Activated CD4-positive, alpha-beta T cell treated with anti-CD3 and anti-CD28 coated beads for 36 hours (primary cell): ENCODE data around the gene TRPM1. TPM values are rescaled to one million over a fixed set of nuclear protein-coding genes. Genes with fewer than 3 reads are reported as not detected.

Source experiments
- ATAC-seq: fragments of 200-7000 bp; cut with Tn5 transposase; one replicate; pipeline ENCODE4 v1.10.0; 2021; ENCODE audit warnings: mild to moderate bottlenecking, moderate library complexity
- CTCF ChIA-PET: fragments of 350-600 bp; sonication (Branson Sonifier 250); formaldehyde crosslinking; loops from one replicate; lab custom pipeline; 2021; ENCODE audit warnings: antibody characterized with exemption; lab: Charles Lee
- POLR2A ChIA-PET: fragments of 350-600 bp; sonication (Branson Sonifier 250); formaldehyde crosslinking; loops from one replicate; lab custom pipeline; 2021; ENCODE audit warnings: antibody characterized with exemption, inconsistent platforms; lab: Charles Lee
- DNase-seq: peaks from one replicate; pipeline ENCODE4 v3.0.0-alpha.2; 2020
- H3K27ac Mint-ChIP-seq: one replicate; pipeline ENCODE4 v1.8.0; 2021; ENCODE audit warnings: mixed read lengths
- H3K27me3 Mint-ChIP-seq: one replicate; pipeline ENCODE4 v1.8.0; 2021; ENCODE audit warnings: mixed read lengths
- H3K36me3 Mint-ChIP-seq: one replicate; pipeline ENCODE4 v1.8.0; 2021; ENCODE audit warnings: low read depth, mixed read lengths
- H3K4me1 Mint-ChIP-seq: one replicate; pipeline ENCODE4 v1.8.0; 2021; ENCODE audit warnings: mixed read lengths
- H3K4me3 Mint-ChIP-seq: one replicate; pipeline ENCODE4 v1.8.0; 2021; ENCODE audit warnings: mild to moderate bottlenecking, moderate library complexity, mixed read lengths
- H3K9me3 Mint-ChIP-seq: one replicate; pipeline ENCODE4 v1.8.0; 2021; ENCODE audit warnings: low read depth, mixed read lengths
- intact Hi-C, 2 experiments: fragments of 100-400 bp; cut with DNase I in 1 of 2; cut with micrococcal nuclease in 1 of 2; formaldehyde crosslinking; loops; one replicate each; pipeline versions ENCODE4 v1.14.2 to v1.15.1; 2022 to 2024; cut with DNase I, micrococcal nuclease
- total RNA-seq, 2 experiments: library from RNA; stranded (reverse); gene quantifications; one replicate each; pipeline ENCODE4 v1.2.3, GENCODE V29; 2021

The TRPM1 gene
- total RNA-seq, 2 experiments from 2014 or later: not detected

DNA sequence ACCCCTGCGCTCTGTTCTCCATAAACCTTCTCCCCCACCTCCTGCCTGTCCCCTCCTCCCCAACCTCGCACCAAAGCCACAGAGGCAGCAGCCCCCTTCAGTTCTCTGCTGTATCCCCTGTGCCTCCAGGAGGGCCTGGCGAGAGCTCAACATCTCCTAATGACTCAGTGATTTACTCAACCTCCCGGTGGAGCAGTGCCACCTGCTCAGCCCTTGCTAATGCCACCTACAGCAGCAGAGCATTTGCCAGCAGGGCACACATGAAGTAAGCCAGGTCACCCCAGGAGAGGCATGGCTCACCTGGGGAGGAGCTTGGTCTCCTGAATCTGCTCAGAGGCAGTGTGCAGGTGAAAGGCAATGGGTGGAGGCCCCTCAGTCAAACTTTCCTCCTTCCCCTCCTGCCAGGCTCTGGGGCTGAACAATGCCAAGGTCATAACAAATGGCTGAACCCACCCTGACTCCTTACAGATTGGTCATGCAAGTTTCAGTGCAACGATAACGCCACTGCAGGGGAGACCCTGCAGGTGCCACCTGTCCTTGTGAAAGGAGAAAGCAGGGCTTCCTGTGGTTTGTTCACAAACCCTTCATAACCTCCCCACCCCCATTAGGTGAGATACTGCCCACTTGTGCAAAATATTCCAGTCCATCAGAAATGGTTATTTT, 19.8 kb downstream of the TRPM1 start:
- Mint-ChIP-seq H3K9me3 (no peaks in the 10 kb centered on the region), H3K27ac (no peak overlapping the region), H3K27me3 (peaks cover 16% of the 10 kb centered on the region), H3K36me3 (no peaks in the 10 kb centered on the region), H3K4me3 (no peak overlapping the region), H3K4me1 (peaks cover 2% of the 10 kb centered on the region)
- no peak for DNase-seq
- CTCF ChIA-PET: no interaction called here
- ATAC-seq: peak; percentile 19
- POLR2A ChIA-PET: no interaction called here
- intact Hi-C loops: no loop called here

DNA sequence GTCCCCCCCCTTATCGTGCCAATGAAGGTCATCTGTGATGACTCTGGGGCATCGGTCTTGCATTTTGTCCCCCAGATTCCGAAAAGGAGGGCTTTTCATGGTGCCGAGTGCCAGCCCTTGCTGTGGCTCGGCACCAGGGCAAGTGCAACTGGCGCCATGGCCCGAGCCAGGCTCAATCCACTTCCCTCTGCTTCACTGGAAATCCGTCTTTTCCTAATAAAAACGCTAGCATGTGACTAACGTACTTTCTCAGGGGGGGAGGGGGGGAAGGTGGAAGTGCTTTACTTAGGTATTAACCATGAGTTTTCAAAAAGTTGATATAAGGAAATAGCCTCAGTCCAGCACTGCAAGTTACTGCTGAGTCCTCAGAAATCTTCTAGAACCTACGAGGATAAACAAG, 20.5 kb downstream of the TRPM1 start:
- H3K9me3 Mint-ChIP-seq: no peaks in the 10 kb centered on the region
- H3K4me1 Mint-ChIP-seq: peaks cover 2% of the 10 kb centered on the region
- H3K27me3 Mint-ChIP-seq: peaks cover 16% of the 10 kb centered on the region
- ATAC-seq: no peak
- no peak overlapping the region for H3K27ac Mint-ChIP-seq
- CTCF ChIA-PET: no interaction called here
- no peaks in the 10 kb centered on the region for H3K36me3 Mint-ChIP-seq
- POLR2A ChIA-PET: no interaction called here
- no peak for DNase-seq
- intact Hi-C loops: no loop called here
- no peak overlapping the region for H3K4me3 Mint-ChIP-seq

DNA sequence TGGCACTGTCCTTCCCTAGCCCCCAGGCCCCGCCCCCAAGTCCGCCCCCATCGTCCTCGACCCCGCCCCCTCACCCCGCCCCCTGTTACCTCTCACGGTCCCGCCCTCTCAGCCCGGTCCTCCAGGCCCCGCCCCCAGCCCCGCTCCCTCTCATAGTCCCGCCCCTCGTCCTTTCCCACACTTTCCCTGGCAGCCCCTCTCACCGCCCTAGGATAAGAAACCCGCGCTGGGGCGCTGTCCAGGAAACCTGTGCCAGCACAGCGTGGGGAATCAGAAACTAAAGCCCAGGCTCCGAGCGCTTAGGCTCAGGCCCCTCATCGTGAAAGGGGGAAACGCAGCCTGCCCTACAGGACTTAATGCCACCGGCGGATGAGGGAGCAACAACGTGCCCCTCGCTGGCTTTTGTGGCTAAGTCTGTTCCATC, 20.9 kb downstream of the TRPM1 start:
- Mint-ChIP-seq H3K4me1 (peaks cover 2% of the 10 kb centered on the region), H3K27me3 (peaks cover 16% of the 10 kb centered on the region), H3K27ac (no peak overlapping the region), H3K4me3 (no peak overlapping the region), H3K9me3 (no peaks in the 10 kb centered on the region), H3K36me3 (no peaks in the 10 kb centered on the region)
- CTCF ChIA-PET: no interaction called here
- intact Hi-C loops: no loop called here
- ATAC-seq: peak; percentile 72
- peak; percentile 64 for DNase-seq
- POLR2A ChIA-PET: no interaction called here

DNA sequence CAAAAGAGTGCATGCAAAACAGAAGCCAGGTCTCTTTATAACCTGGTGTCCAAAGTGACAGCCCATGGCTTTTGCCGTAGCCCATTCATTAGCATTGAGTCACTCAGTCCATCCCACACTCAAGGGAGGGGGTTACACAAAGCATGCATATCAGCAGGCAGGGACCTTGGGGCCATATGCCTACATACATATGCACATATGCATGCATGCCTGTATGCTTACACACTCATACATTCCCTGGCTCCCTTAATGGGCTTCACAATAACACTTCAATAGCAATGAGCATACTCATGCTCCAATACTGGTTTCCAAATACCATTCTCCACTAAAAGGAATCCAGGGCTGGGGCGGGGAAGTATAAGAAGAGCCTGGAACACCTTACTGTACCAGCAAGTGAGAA, 22.0 kb downstream of the TRPM1 start:
- H3K27ac Mint-ChIP-seq: no peak overlapping the region
- peaks cover 16% of the 10 kb centered on the region for H3K27me3 Mint-ChIP-seq
- H3K4me1 Mint-ChIP-seq: peaks cover 2% of the 10 kb centered on the region
- no peaks in the 10 kb centered on the region for H3K9me3 Mint-ChIP-seq
- CTCF ChIA-PET: interaction anchor here (0.8 kb wide), 1 partner anchor 49 kb away, joined by 3 read pairs; no protein-coding TSS in a partner anchor
- intact Hi-C loops: no loop called here
- no peak overlapping the region for H3K4me3 Mint-ChIP-seq
- H3K36me3 Mint-ChIP-seq: no peaks in the 10 kb centered on the region
- DNase-seq (no peak), ATAC-seq (no peak)
- POLR2A ChIA-PET: no interaction called here

DNA sequence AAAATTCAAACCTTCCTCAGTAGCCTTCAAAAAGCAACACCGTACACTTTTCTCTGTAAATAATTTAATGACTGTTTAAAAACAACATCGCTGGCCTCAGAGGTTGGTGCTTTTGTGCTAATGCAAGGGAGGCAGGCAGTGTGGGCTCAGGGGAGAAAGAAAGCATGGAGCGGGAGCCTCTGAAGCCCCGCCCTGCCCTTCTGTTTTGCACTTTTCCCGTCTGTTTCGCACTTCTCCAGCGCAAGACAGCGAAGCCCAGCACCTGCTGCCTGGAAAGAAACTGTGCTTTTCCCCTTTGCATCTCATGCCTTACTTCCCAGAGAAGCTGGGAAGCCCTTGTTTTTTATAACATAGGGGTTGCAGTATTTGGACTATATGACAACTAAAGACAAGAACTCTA, 23.1 kb downstream of the TRPM1 start:
- intact Hi-C loops: no loop called here
- ATAC-seq: no peak
- H3K27ac Mint-ChIP-seq: no peak overlapping the region
- H3K4me3 Mint-ChIP-seq: no peak overlapping the region
- H3K27me3 Mint-ChIP-seq: peaks cover 16% of the 10 kb centered on the region
- POLR2A ChIA-PET: no interaction called here
- no peak for DNase-seq
- no peaks in the 10 kb centered on the region for H3K9me3 Mint-ChIP-seq
- H3K4me1 Mint-ChIP-seq: peaks cover 2% of the 10 kb centered on the region
- CTCF ChIA-PET: no interaction called here
- H3K36me3 Mint-ChIP-seq: no peaks in the 10 kb centered on the region

DNA sequence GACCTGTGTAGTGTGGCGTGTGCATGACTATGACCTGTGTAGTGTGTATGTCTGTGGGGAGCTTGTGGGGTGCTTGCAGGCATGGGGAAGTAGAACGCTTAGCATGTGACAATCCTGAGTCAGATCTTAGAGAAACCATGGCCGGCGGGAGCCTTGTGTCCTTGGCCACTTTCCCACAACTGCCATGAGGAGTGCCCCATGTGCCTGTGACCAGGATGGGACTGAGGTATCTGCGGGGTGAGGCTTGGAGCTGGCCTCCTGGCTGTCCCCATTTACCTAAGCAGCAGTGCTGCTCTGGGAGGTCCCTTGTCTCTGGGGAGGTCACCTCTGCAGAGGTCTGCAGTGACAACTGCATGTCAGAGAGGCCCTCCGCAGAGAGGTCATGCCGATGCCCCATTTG, 23.6 kb downstream of the TRPM1 start:
- no peak for DNase-seq
- Mint-ChIP-seq H3K9me3 (no peaks in the 10 kb centered on the region), H3K27ac (no peak overlapping the region), H3K4me3 (no peak overlapping the region), H3K4me1 (peaks cover 2% of the 10 kb centered on the region), H3K27me3 (peaks cover 16% of the 10 kb centered on the region), H3K36me3 (no peaks in the 10 kb centered on the region)
- ATAC-seq: no peak
- CTCF ChIA-PET: no interaction called here
- intact Hi-C loops: no loop called here
- POLR2A ChIA-PET: no interaction called here

DNA sequence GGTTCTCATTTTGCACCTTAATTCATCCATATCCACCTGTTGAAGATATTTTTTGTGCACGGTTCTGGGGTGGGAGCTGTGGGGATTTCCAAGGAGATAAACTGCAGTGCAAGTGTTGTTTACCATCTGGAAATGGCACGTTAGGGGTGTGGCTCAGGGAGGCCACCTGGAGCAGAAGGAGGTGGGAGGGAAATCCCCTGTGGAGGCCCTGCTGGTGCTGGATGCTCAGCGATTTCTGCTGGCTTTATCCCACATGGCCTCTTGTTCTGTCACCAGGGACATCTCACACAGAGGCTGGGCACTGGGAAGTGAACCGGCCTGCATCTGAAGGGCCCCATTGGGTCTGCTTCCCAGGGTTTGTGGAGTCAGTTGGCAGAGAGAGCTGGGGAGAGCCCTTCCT, 24.3 kb downstream of the TRPM1 start:
- ATAC-seq (no peak), DNase-seq (no peak)
- H3K4me1 Mint-ChIP-seq: peaks cover 2% of the 10 kb centered on the region
- no peaks in the 10 kb centered on the region for H3K9me3 Mint-ChIP-seq
- no peak overlapping the region for H3K27ac Mint-ChIP-seq
- intact Hi-C loops: no loop called here
- no peaks in the 10 kb centered on the region for H3K36me3 Mint-ChIP-seq
- H3K4me3 Mint-ChIP-seq: no peak overlapping the region
- peaks cover 13% of the 10 kb centered on the region for H3K27me3 Mint-ChIP-seq
- POLR2A ChIA-PET: no interaction called here
- CTCF ChIA-PET: interaction anchor here (1.2 kb wide), 1 partner anchor 52 kb away, joined by 3 read pairs; no protein-coding TSS in a partner anchor

DNA sequence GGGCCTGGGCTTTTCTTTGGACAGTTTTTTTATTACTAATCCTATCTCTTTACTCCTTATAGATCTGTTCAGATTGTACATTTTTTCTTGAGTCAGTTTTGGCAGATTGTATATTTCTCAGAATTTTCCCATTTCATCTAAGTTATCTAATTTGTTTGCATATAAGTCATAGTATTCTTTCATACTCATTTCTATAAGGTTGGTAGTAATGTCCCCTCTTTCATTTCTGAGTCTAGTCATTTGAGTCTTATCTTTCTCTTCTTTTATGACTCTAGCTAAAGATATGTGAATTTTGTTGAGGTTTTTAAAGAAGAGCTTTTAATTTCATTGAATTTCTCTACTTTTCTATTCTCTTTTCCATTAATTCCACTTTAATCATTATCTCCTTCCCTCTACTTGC, 27.2 kb downstream of the TRPM1 start:
- Mint-ChIP-seq H3K27ac (no peak overlapping the region), H3K27me3 (peaks cover 7% of the 10 kb centered on the region), H3K36me3 (no peaks in the 10 kb centered on the region), H3K4me1 (no peaks in the 10 kb centered on the region), H3K4me3 (no peak overlapping the region), H3K9me3 (no peaks in the 10 kb centered on the region)
- no peak for DNase-seq
- ChIA-PET CTCF (no interaction called here), POLR2A (no interaction called here)
- no peak for ATAC-seq
- intact Hi-C loops: no loop called here

DNA sequence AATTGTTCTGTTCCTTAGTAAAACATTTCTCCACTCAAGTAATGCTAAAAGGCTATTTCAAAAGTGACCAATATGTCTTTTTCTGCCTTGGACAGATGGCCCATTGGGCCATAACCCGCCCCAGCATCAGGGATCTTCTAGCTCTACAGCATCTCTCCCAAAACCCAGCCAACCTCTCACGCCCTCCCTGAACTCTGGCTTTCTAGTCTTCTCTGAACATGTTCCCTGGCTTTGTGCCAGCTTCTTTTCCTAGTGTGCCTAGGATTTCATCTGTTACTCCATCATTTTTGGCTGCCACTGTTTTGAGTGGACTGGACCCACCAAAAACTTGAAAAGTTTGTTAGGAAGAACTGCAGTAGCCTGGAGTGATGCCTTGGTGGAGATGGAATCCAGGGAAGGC, 30.7 kb downstream of the TRPM1 start:
- peaks cover 2% of the 10 kb centered on the region for H3K27me3 Mint-ChIP-seq
- no peaks in the 10 kb centered on the region for H3K4me1 Mint-ChIP-seq
- H3K9me3 Mint-ChIP-seq: no peaks in the 10 kb centered on the region
- H3K4me3 Mint-ChIP-seq: no peak overlapping the region
- H3K36me3 Mint-ChIP-seq: no peaks in the 10 kb centered on the region
- ChIA-PET CTCF (interaction anchor here (0.7 to 0.8 kb wide), 2 partner anchors 418 to 510 kb away, joined by 3 read pairs; no protein-coding TSS in a partner anchor), POLR2A (no interaction called here)
- no peak for ATAC-seq
- DNase-seq: no peak
- intact Hi-C loops: no loop called here
- H3K27ac Mint-ChIP-seq: no peak overlapping the region

DNA sequence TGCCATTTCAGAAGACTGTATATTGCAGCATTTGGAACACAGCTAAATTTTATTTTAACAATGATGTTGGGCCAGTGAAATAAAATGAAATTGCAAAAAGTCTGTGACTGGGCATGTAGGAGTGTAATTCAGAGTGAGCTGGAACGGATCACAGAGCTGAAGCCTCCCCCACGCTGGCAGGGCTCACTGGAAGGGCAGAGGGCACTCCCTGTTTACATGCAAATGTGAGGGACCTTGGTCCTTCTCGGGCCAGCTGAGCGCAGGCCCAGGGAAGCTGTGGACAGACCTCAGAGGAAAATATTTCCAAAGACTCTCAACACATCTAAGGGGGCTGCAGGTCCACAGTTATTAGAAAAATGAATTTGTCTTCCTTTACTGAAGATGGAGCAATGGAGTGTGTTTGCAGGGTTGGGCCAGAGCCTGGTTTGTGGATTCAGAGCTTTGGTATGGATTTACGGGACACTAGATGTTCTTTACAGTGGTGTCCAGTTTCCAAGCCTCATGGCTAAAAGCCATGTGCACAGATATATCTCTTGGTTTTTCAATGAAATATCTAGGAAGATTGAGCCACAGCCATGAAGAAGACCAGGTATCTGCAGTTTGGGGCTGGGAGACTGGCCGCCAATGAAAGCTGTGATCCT, 32.0 kb downstream of the TRPM1 start:
- H3K27me3 Mint-ChIP-seq: peaks cover 2% of the 10 kb centered on the region
- H3K27ac Mint-ChIP-seq: no peak overlapping the region
- no peaks in the 10 kb centered on the region for H3K4me1 Mint-ChIP-seq
- ChIA-PET POLR2A (no interaction called here), CTCF (no interaction called here)
- intact Hi-C loops: no loop called here
- no peak overlapping the region for H3K4me3 Mint-ChIP-seq
- ATAC-seq (no peak), DNase-seq (no peak)
- H3K36me3 Mint-ChIP-seq: no peaks in the 10 kb centered on the region
- H3K9me3 Mint-ChIP-seq: no peaks in the 10 kb centered on the region

DNA sequence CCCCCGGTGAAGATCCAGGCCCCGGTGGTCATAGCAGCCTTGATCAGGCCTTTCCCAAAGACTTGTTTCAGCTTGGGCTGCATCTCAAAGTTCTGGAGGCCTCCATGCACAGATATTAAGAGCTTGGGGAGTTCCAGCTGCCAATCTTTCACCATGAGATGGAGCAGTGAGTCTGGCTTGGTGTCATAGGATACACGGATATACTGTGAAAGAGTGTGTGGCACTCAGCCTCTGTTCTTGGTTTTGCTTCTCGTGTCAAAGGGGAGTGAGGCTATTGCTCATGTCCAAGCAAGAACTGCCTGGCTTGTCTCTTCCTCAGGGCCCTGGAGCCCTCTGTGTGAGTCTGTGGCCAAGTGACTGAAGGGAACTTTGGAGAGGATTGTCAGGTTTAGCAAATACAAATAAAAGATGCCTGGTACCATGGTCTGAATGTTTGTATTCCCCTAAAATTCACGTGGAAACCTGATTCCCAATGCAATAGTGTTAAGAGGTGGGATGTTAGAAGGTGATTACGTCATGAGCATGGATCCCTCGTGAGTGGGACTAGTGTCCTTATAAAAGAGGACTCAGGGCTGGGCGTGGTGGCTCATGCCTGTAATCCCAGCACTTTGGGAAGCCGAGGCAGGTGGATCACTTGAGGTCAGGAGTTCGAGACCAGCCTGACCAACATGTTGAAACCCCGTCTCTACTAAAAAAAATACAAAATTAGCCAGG, 33.5 kb downstream of the TRPM1 start:
- intact Hi-C loops: no loop called here
- Mint-ChIP-seq H3K36me3 (no peaks in the 10 kb centered on the region), H3K4me1 (no peaks in the 10 kb centered on the region), H3K27ac (no peak overlapping the region), H3K4me3 (no peak overlapping the region), H3K27me3 (peaks cover 2% of the 10 kb centered on the region), H3K9me3 (no peaks in the 10 kb centered on the region)
- CTCF ChIA-PET: no interaction called here
- POLR2A ChIA-PET: no interaction called here
- DNase-seq (no peak), ATAC-seq (no peak)

DNA sequence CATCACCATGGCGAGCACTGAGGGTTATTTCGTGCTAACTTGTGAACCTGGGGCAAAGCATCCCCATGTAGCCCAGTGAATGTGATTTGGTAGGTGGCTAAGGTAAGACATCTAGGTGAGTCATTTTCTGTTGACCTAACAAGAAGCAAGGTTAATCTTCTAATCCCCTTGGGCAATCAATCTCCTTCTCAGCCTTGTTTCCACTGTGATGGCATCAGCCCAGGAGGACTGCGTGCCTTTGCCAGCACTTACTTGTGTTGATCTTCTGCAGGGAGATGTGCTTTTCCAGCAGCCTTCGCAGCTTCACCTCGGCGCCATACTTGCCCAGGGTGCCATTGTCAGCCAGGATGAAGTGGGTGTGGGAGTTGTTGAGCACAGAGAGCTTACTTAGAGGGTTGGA, 35.7 kb downstream of the TRPM1 start:
- DNase-seq (no peak), ATAC-seq (no peak)
- CTCF ChIA-PET: no interaction called here
- no peak overlapping the region for H3K27ac Mint-ChIP-seq
- H3K9me3 Mint-ChIP-seq: no peaks in the 10 kb centered on the region
- POLR2A ChIA-PET: no interaction called here
- H3K27me3 Mint-ChIP-seq: no peaks in the 10 kb centered on the region
- H3K4me1 Mint-ChIP-seq: no peaks in the 10 kb centered on the region
- no peak overlapping the region for H3K4me3 Mint-ChIP-seq
- H3K36me3 Mint-ChIP-seq: no peaks in the 10 kb centered on the region
- intact Hi-C loops: no loop called here
